Measurements from ENCODE around the gene COA3. TPM values are rescaled to one million over a fixed set of nuclear protein-coding genes. Genes with fewer than 3 reads are reported as not detected.

Gene COA3
- total RNA-seq, 1 experiment from 2014 or later: 48.8 TPM

DNA sequence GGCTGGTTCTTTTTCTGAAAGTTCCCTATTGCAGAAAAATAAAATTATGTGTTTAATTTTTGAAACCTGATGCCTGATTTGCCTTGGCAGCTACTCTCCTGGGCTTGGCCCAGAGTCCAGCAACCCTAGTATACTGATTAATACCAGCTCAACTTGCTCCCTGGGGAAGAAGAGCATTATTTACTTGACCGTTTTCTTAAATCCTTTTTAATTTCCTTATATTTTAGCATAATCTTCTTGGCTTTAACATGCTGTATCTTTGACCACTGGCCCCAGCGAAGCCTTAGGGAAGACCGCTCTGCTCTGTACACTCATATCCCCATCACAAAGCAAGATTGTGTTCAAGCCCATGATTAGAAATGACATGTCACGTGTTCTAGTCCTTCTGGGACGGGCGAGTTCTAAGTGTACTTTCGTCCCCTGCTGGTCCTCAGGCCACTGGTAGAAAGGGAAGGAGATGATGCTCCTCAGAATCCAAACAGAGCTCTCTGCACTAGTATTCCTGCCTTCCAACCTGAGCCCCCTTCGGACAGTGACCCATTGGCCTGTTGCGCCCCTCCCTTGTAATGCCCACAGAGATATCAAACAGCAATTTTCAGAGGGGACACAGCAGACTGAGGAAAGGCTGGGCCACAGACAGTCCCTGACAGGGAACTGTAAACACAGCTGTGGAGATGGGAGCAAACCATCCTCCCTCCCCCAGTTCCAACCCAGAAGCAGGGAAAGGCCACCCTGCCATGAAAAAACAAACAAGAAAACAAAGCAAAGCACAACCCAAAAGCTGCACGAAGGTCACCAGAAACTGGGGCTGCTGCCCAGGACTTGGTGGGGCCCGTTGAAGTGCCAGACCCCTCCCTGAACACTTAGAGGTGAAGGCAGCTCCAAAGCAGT is 49.4 kb downstream of the COA3 start:
- ChIA-PET POLR2A (interaction anchor here (0.6 kb wide), 1 partner anchor 89 kb away, joined by 3 read pairs; no protein-coding TSS in a partner anchor), CTCF (no interaction called here)
- TF ChIP-seq POLR2AphosphoS5 (IDR thresholded peaks at IDR 0.05; ENCODE audit: low read depth, low read length) (no peak), TCF7L2 (IDR thresholded peaks at IDR 0.05; ENCODE audit: low read depth, low read length) (no peak), SIN3A (IDR thresholded peaks at IDR 0.05; ENCODE audit: borderline replicate concordance, insufficient read depth, low read depth, low read length) (no peak)
- TF ChIP-seq, protein P1, sequence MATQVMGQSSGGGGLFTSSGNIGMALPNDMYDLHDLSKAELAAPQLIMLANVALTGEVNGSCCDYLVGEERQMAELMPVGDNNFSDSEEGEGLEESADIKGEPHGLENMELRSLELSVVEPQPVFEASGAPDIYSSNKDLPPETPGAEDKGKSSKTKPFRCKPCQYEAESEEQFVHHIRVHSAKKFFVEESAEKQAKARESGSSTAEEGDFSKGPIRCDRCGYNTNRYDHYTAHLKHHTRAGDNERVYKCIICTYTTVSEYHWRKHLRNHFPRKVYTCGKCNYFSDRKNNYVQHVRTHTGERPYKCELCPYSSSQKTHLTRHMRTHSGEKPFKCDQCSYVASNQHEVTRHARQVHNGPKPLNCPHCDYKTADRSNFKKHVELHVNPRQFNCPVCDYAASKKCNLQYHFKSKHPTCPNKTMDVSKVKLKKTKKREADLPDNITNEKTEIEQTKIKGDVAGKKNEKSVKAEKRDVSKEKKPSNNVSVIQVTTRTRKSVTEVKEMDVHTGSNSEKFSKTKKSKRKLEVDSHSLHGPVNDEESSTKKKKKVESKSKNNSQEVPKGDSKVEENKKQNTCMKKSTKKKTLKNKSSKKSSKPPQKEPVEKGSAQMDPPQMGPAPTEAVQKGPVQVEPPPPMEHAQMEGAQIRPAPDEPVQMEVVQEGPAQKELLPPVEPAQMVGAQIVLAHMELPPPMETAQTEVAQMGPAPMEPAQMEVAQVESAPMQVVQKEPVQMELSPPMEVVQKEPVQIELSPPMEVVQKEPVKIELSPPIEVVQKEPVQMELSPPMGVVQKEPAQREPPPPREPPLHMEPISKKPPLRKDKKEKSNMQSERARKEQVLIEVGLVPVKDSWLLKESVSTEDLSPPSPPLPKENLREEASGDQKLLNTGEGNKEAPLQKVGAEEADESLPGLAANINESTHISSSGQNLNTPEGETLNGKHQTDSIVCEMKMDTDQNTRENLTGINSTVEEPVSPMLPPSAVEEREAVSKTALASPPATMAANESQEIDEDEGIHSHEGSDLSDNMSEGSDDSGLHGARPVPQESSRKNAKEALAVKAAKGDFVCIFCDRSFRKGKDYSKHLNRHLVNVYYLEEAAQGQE (IDR thresholded peaks at IDR 0.05; ENCODE audit: insufficient read depth in 1 of 2, low read depth in 2 of 2, low read length in 1 of 2): no peak
- TF ChIP-seq, protein P2, sequence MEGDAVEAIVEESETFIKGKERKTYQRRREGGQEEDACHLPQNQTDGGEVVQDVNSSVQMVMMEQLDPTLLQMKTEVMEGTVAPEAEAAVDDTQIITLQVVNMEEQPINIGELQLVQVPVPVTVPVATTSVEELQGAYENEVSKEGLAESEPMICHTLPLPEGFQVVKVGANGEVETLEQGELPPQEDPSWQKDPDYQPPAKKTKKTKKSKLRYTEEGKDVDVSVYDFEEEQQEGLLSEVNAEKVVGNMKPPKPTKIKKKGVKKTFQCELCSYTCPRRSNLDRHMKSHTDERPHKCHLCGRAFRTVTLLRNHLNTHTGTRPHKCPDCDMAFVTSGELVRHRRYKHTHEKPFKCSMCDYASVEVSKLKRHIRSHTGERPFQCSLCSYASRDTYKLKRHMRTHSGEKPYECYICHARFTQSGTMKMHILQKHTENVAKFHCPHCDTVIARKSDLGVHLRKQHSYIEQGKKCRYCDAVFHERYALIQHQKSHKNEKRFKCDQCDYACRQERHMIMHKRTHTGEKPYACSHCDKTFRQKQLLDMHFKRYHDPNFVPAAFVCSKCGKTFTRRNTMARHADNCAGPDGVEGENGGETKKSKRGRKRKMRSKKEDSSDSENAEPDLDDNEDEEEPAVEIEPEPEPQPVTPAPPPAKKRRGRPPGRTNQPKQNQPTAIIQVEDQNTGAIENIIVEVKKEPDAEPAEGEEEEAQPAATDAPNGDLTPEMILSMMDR (IDR thresholded peaks at IDR 0.05): no peak
- H3K4me3 ChIP-seq (ENCODE audit: low read depth in 2 of 2, low read length in 2 of 2): no peak overlapping the region
- no peaks in the 10 kb centered on the region for H3K36me3 ChIP-seq (ENCODE audit: control insufficient read depth, insufficient read depth, low read length)
- H3K9me3 ChIP-seq (ENCODE audit: control insufficient read depth, insufficient read depth, low read depth, low read length): no peaks in the 10 kb centered on the region
- no peaks in the 10 kb centered on the region for H3K27me3 ChIP-seq (ENCODE audit: control insufficient read depth, insufficient read depth, low read length)
- no peaks in the 10 kb centered on the region for H3K4me1 ChIP-seq (ENCODE audit: control insufficient read depth, insufficient read depth, low read length)
- H3K27ac ChIP-seq (ENCODE audit: low read length): no peak overlapping the region
- no TSS peak for BruUV-seq (replicated peaks)
- DNase-seq (ENCODE audit: low read depth, low spot score): no peak
- intact Hi-C loops (cut with micrococcal nuclease; ENCODE audit: unreplicated experiment): no loop called here
- no peak for ATAC-seq
- in situ Hi-C loops (cut with HindIII; ENCODE audit: low pct_unique_long_range_greater_than_20kb, low sequenced_read_pairs): no loop called here

DNA sequence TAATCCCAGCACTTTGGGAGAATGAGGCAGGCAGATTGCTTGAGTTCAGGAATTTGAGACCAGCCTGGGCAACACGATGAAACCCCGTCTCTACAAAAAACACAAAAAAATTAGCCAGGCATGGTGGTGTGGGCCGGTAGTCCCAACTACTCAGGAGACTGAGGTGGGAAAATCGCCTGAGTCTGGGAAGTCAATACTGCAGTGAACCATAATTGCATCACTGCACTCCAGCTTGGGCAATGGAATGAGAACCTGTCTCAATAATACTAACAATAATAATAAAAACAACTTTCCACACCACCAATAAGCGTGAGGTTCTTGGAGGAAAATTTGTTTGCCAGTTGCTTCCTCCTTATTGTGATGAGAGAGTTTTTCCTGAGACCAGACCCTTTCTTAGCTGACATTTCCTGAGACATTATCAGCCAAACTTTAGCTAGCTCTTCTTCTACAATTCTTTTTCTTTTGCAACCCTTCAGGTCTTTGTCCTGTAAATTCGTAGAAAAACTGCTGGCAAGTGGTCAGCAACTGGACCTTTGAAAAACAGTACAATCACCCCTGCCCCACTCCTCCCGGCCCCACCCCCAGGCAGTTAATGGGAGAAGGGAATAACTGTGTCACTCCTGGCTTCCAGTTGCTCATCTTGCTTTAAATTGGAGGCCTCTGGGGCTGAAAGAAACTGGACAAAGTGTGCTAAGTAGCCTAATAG is 50.1 kb downstream of the COA3 start:
- ATAC-seq (no peak), DNase-seq (ENCODE audit: low read depth, low spot score) (no peak)
- no peak overlapping the region for H3K4me3 ChIP-seq (ENCODE audit: low read depth in 2 of 2, low read length in 2 of 2)
- no peaks in the 10 kb centered on the region for H3K27me3 ChIP-seq (ENCODE audit: control insufficient read depth, insufficient read depth, low read length)
- no TSS peak for BruUV-seq (replicated peaks)
- TF ChIP-seq, protein P2 (IDR thresholded peaks at IDR 0.05): no peak
- ChIA-PET CTCF (no interaction called here), POLR2A (no interaction called here)
- intact Hi-C loops (cut with micrococcal nuclease; ENCODE audit: unreplicated experiment): no loop called here
- H3K36me3 ChIP-seq (ENCODE audit: control insufficient read depth, insufficient read depth, low read length): no peaks in the 10 kb centered on the region
- no peak overlapping the region for H3K27ac ChIP-seq (ENCODE audit: low read length)
- no peaks in the 10 kb centered on the region for H3K4me1 ChIP-seq (ENCODE audit: control insufficient read depth, insufficient read depth, low read length)
- in situ Hi-C loops (cut with HindIII; ENCODE audit: low pct_unique_long_range_greater_than_20kb, low sequenced_read_pairs): no loop called here
- H3K9me3 ChIP-seq (ENCODE audit: control insufficient read depth, insufficient read depth, low read depth, low read length): no peaks in the 10 kb centered on the region

Small RNAs within 50 kb of the gene (microRNA-seq; reads per million reads assigned to microRNA genes)
- 0.95 reads per million for gene MIR6781 (ENCODE audit: unreplicated experiment)

Other genes starting within 250 kb of the COA3 start
- 5.4 TPM for gene HSD17B1, start 245.8 kb downstream of the COA3 start, total RNA-seq (2021; ENCODE audit: unreplicated experiment)
- 76.7 TPM for gene COASY, start 236.6 kb downstream of the COA3 start, total RNA-seq (2021; ENCODE audit: unreplicated experiment)
- 35.8 TPM for gene MLX, start 231.6 kb downstream of the COA3 start, total RNA-seq (2021; ENCODE audit: unreplicated experiment)
- 19.2 TPM for gene PSMC3IP, start 221.0 kb downstream of the COA3 start, total RNA-seq (2021; ENCODE audit: unreplicated experiment)
- 42.3 TPM for gene RETREG3, start 189.3 kb downstream of the COA3 start, total RNA-seq (2021; ENCODE audit: unreplicated experiment)
- gene TUBG1, start 189.0 kb downstream of the COA3 start, total RNA-seq (2021; ENCODE audit: unreplicated experiment): 99.8 TPM
- 25.5 TPM for gene TUBG2, start 139.4 kb downstream of the COA3 start, total RNA-seq (2021; ENCODE audit: unreplicated experiment)
- gene PLEKHH3, start 121.7 kb downstream of the COA3 start, total RNA-seq (2021; ENCODE audit: unreplicated experiment): 32.2 TPM
- 1.9 TPM for gene CCR10, start 116.9 kb downstream of the COA3 start, total RNA-seq (2021; ENCODE audit: unreplicated experiment)
- 20.4 TPM for gene CNTNAP1, start 116.2 kb downstream of the COA3 start, total RNA-seq (2021; ENCODE audit: unreplicated experiment)
- 17.7 TPM for gene EZH1, start 53.7 kb downstream of the COA3 start, total RNA-seq (2021; ENCODE audit: unreplicated experiment)
- gene RAMP2, start 37.5 kb downstream of the COA3 start, total RNA-seq (2021; ENCODE audit: unreplicated experiment): 1.1 TPM
- 37.7 TPM for gene VPS25, start 25.3 kb downstream of the COA3 start, total RNA-seq (2021; ENCODE audit: unreplicated experiment)
- gene WNK4, start 18.1 kb downstream of the COA3 start, total RNA-seq (2021; ENCODE audit: unreplicated experiment): 3.5 TPM
- gene CNTD1, start 157 bp upstream of the COA3 start, total RNA-seq (2021; ENCODE audit: unreplicated experiment): 0.13 TPM
- 61.8 TPM for gene BECN1, start 25.6 kb upstream of the COA3 start, total RNA-seq (2021; ENCODE audit: unreplicated experiment)
- gene PSME3, start 34.7 kb upstream of the COA3 start, total RNA-seq (2021; ENCODE audit: unreplicated experiment): 110 TPM
- gene AOC2, start 45.9 kb upstream of the COA3 start, total RNA-seq (2021; ENCODE audit: unreplicated experiment): 0.85 TPM
- 0.21 TPM for gene AOC3, start 52.5 kb upstream of the COA3 start, total RNA-seq (2021; ENCODE audit: unreplicated experiment)
- 0.08 TPM for gene G6PC1, start 102.1 kb upstream of the COA3 start, total RNA-seq (2021; ENCODE audit: unreplicated experiment)
- 23.5 TPM for gene AARSD1, start 165.8 kb upstream of the COA3 start, total RNA-seq (2021; ENCODE audit: unreplicated experiment)
- 0.74 TPM for gene PTGES3L, start 181.4 kb upstream of the COA3 start, total RNA-seq (2021; ENCODE audit: unreplicated experiment)
- 11.2 TPM for gene RUNDC1, start 181.9 kb upstream of the COA3 start, total RNA-seq (2021; ENCODE audit: unreplicated experiment)
- 513 TPM for gene RPL27, start 199.7 kb upstream of the COA3 start, total RNA-seq (2021; ENCODE audit: unreplicated experiment)
- gene IFI35, start 208.1 kb upstream of the COA3 start, total RNA-seq (2021; ENCODE audit: unreplicated experiment): 42.6 TPM
- gene VAT1, start 223.7 kb upstream of the COA3 start, total RNA-seq (2021; ENCODE audit: unreplicated experiment): 169 TPM
- 0.59 TPM for gene RND2, start 226.5 kb upstream of the COA3 start, total RNA-seq (2021; ENCODE audit: unreplicated experiment)

Measured in Panc1 (cell line).